Right atrium auricular region (tissue), 2 donors: ENCODE measurements around the gene SYPL2. TPM values are rescaled to one million over a fixed set of nuclear protein-coding genes. Genes with fewer than 3 reads are reported as not detected.

Source experiments
- DNase-seq: peaks from one replicate; pipeline ENCODE4 v3.0.0-alpha.2; 2019; ENCODE audit warnings: low spot score
- H3K27ac ChIP-seq, 2 donors: fragments of 200-600 bp; sonication (generic); 1 replicate in 1 of 2; 2 replicates in 1 of 2; pipeline ENCODE4 v1.5.1; 2016 to 2019
- H3K27me3 ChIP-seq, 2 donors: fragments of 200-600 bp; sonication (generic); one replicate each; pipeline versions ENCODE4 v1.5.1 to v1.6.0; 2017 to 2019
- H3K36me3 ChIP-seq: fragments of 200-600 bp; sonication (generic); one replicate; pipeline ENCODE4 v1.5.1; 2016
- H3K4me1 ChIP-seq, 2 donors: fragments of 200-600 bp; sonication (generic); one replicate each; pipeline versions ENCODE4 v1.5.1 to v1.6.0; 2017 to 2019
- H3K4me3 ChIP-seq, 2 donors: fragments of 200-600 bp; sonication (generic); 1 replicate in 1 of 2; 2 replicates in 1 of 2; pipeline ENCODE4 v1.5.1; 2017 to 2019; ENCODE audit warnings: mild to moderate bottlenecking in 1 of 2, moderate library complexity in 1 of 2
- H3K9me3 ChIP-seq, 2 donors: fragments of 200-600 bp; sonication (generic); one replicate each; pipeline ENCODE4 v1.5.1; 2019
- CTCF ChIP-seq, 2 donors: fragments of 200-600 bp; sonication (generic); IDR thresholded peaks; one replicate each; pipeline ENCODE4 v1.5.1; 2019; ENCODE audit warnings: antibody characterized with exemption in 2 of 2
- total RNA-seq, 2 donors: library from RNA; depleted of rRNA; stranded (reverse); fragments of >200 nt; gene quantifications; one replicate each; pipeline ENCODE4 v1.1.0, GENCODE V29; 2016

The SYPL2 gene
- total RNA-seq, 2 donors from 2014 or later = 4.7 to 9.6 TPM

GRCh38 chr1:109523706-109524105 is 57.4 kb downstream of the SYPL2 start:
- no peak overlapping the region for H3K27ac ChIP-seq
- H3K36me3 ChIP-seq = no peaks in the 10 kb centered on the region
- no peaks in the 10 kb centered on the region for H3K27me3 ChIP-seq
- H3K4me3 ChIP-seq = no peak overlapping the region
- TF ChIP-seq CTCF (IDR thresholded peaks at IDR 0.05) = no peak
- no peaks in the 10 kb centered on the region for H3K9me3 ChIP-seq
- no peak for DNase-seq
- no peaks in the 10 kb centered on the region for H3K4me1 ChIP-seq

GRCh38 chr1:109527098-109527811 is 60.9 kb downstream of the SYPL2 start:
- peaks cover 0 to 24% of the 10 kb centered on the region in 2 donors for H3K4me1 ChIP-seq
- no peak for DNase-seq

GRCh38 chr1:109527846-109528695 is 61.7 kb downstream of the SYPL2 start:
- no peak for DNase-seq
- Histone ChIP-seq H3K27me3 (no peaks in the 10 kb centered on the region), H3K36me3 (no peaks in the 10 kb centered on the region), H3K4me1 (peaks cover 0 to 32% of the 10 kb centered on the region in 2 donors), H3K27ac (no peak overlapping the region), H3K4me3 (no peak overlapping the region), H3K9me3 (no peaks in the 10 kb centered on the region)
- TF ChIP-seq CTCF (IDR thresholded peaks at IDR 0.05) = no peak

More at GRCh38 chr1:109527098-109527811, 60.9 kb downstream of the SYPL2 start:
- no peak overlapping the region for H3K27ac ChIP-seq
- TF ChIP-seq CTCF (IDR thresholded peaks at IDR 0.05) = no peak
- no peak overlapping the region for H3K4me3 ChIP-seq
- H3K27me3 ChIP-seq = no peaks in the 10 kb centered on the region
- no peaks in the 10 kb centered on the region for H3K9me3 ChIP-seq
- no peaks in the 10 kb centered on the region for H3K36me3 ChIP-seq

- Histone ChIP-seq H3K4me1 (peaks cover 0 to 32% of the 10 kb centered on the region in 2 donors), H3K27me3 (no peaks in the 10 kb centered on the region), H3K27ac (no peak overlapping the region), H3K36me3 (no peaks in the 10 kb centered on the region), H3K4me3 (no peak overlapping the region), H3K9me3 (no peaks in the 10 kb centered on the region)
- TF ChIP-seq CTCF (IDR thresholded peaks at IDR 0.05) = no peak
- no peak for DNase-seq
Measured at GRCh38 chr1:109528712-109529111, 62.4 kb downstream of the SYPL2 start.

- peaks cover 0 to 35% of the 10 kb centered on the region in 2 donors for H3K4me1 ChIP-seq
- no peaks in the 10 kb centered on the region for H3K9me3 ChIP-seq
- H3K27me3 ChIP-seq = no peaks in the 10 kb centered on the region
- TF ChIP-seq CTCF (IDR thresholded peaks at IDR 0.05) = no peak
- no peaks in the 10 kb centered on the region for H3K36me3 ChIP-seq
- H3K4me3 ChIP-seq = no peak overlapping the region
- H3K27ac ChIP-seq = no peak overlapping the region
- no peak for DNase-seq
Measured at GRCh38 chr1:109529881-109530456, 63.6 kb downstream of the SYPL2 start.
